ENCODE results near the gene CYYR1.

DNA sequence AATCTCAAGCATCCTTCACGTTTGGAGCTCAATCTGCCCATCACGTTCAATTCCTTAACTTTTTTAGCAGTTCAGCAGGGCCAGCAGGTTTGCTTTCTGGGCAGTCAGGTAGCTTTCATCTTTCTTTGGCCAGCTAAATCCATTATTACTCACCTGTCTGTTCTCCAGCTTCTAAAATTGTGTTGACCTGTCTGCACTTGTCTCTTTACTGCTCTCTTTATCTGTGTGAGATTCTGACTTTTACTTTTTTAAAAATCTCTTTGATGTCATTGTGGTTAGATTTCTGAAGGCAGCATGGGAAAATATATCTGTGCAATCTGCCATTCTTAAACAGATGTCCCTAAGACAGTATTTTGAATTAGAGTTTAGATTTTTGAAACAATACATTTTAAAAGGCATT lies 24.9 kb upstream of the CYYR1 start:
- TF ChIP-seq, protein P1, sequence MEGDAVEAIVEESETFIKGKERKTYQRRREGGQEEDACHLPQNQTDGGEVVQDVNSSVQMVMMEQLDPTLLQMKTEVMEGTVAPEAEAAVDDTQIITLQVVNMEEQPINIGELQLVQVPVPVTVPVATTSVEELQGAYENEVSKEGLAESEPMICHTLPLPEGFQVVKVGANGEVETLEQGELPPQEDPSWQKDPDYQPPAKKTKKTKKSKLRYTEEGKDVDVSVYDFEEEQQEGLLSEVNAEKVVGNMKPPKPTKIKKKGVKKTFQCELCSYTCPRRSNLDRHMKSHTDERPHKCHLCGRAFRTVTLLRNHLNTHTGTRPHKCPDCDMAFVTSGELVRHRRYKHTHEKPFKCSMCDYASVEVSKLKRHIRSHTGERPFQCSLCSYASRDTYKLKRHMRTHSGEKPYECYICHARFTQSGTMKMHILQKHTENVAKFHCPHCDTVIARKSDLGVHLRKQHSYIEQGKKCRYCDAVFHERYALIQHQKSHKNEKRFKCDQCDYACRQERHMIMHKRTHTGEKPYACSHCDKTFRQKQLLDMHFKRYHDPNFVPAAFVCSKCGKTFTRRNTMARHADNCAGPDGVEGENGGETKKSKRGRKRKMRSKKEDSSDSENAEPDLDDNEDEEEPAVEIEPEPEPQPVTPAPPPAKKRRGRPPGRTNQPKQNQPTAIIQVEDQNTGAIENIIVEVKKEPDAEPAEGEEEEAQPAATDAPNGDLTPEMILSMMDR (IDR thresholded peaks at IDR 0.05), result no peak
- TF ChIP-seq POLR2A (IDR thresholded peaks at IDR 0.05), result no peak
